GM03348 (cell line): Measurements from ENCODE around the gene F11.
"Not testable (repeated sequence)": the region's sequence is repeated elsewhere in the genome, so short reads cannot be mapped to it uniquely, and the experiment has no call there.

ENCODE experiments used
- DNase-seq: peaks from one replicate; pipeline ENCODE4 v3.0.0; 2012; ENCODE audit warnings: low spot score

F11 gene

GRCh38 chr4:186265683-186266652 is at the start of gene F11:
TSS of gene F11 (plus strand) at chr4:186266189. CDS start at chr4:186267137, 948 bp downstream.
- DNase-seq = no peak

GRCh38 chr4:186216465-186217024 is 49.4 kb upstream of the F11 start:
- no peak for DNase-seq

GRCh38 chr4:186217733-186218293 is 48.2 kb upstream of the F11 start:
- no peak for DNase-seq

- DNase-seq = no peak
Observed at GRCh38 chr4:186221624-186222023, 44.4 kb upstream of the F11 start.

GRCh38 chr4:186225848-186226247 is 40.1 kb upstream of the F11 start:
- no peak for DNase-seq

GRCh38 chr4:186226521-186227189 is 39.3 kb upstream of the F11 start:
- DNase-seq = no peak

GRCh38 chr4:186227221-186227620 is 38.8 kb upstream of the F11 start, which contains the start of gene KLKB1:
TSS of gene KLKB1 (plus strand) at chr4:186227507. CDS start at chr4:186228196, 689 bp downstream.
- DNase-seq = no peak

GRCh38 chr4:186227744-186228513 is 38.1 kb upstream of the F11 start:
- no peak for DNase-seq

GRCh38 chr4:186228514-186228894 is 37.5 kb upstream of the F11 start:
- DNase-seq = no peak

GRCh38 chr4:186234367-186234766 is 31.6 kb upstream of the F11 start:
- no peak for DNase-seq

- no peak for DNase-seq
Observed at GRCh38 chr4:186236126-186236525, 29.9 kb upstream of the F11 start.

GRCh38 chr4:186240452-186240847 is 25.5 kb upstream of the F11 start:
- no peak for DNase-seq

- DNase-seq = no peak
Observed at GRCh38 chr4:186240848-186241491, 25.0 kb upstream of the F11 start.

- DNase-seq = no peak
Observed at GRCh38 chr4:186241616-186242015, 24.4 kb upstream of the F11 start.

GRCh38 chr4:186242031-186242430 is 24.0 kb upstream of the F11 start:
- DNase-seq = not testable (repeated sequence)

- DNase-seq = no peak
Observed at GRCh38 chr4:186243331-186243730, 22.7 kb upstream of the F11 start.

- DNase-seq = no peak
Observed at GRCh38 chr4:186244835-186245234, 21.2 kb upstream of the F11 start.

GRCh38 chr4:186247062-186247752 is 18.8 kb upstream of the F11 start:
- not testable (repeated sequence) for DNase-seq

- DNase-seq = no peak
Observed at GRCh38 chr4:186248643-186249042, 17.3 kb upstream of the F11 start.
